ENCODE data around the gene TBX19. TPM values are rescaled to one million over a fixed set of nuclear protein-coding genes. Genes with fewer than 3 reads are reported as not detected.
A peak's percentile ranks its signal among the peaks of the same experiment; 100 is the strongest.

TBX19 gene
- total RNA-seq, 4 donors from 2014 or later = 0.45 to 2.8 (median 1.4) TPM

GRCh38 chr1:168319691-168320090, 39.0 kb downstream of the TBX19 start:
- Histone ChIP-seq H3K4me3 (no peak overlapping the region), H3K9me3 (no peaks in the 10 kb centered on the region), H3K27me3 (no peaks in the 10 kb centered on the region), H3K4me1 (peaks cover 0 to 9% (median 0%) of the 10 kb centered on the region in 3 donors), H3K36me3 (peaks cover 0 to 8% of the 10 kb centered on the region in 2 donors), H3K27ac (no peak overlapping the region)
- WGBS, 2 donors (ENCODE audit: low coverage in 1 of 2) = 74 to 77% methylated on average over 3 to 6 of the region's 8 CpGs
- TF ChIP-seq EP300 (IDR thresholded peaks at IDR 0.05) (no peak), POLR2A (IDR thresholded peaks at IDR 0.05) (no peak), CTCF (IDR thresholded peaks at IDR 0.05) (no peak), POLR2AphosphoS5 (IDR thresholded peaks at IDR 0.05) (no peak)
- no peak for ATAC-seq

- TF ChIP-seq POLR2AphosphoS5 (IDR thresholded peaks at IDR 0.05) (no peak), POLR2A (IDR thresholded peaks at IDR 0.05) (no peak), EP300 (IDR thresholded peaks at IDR 0.05) (no peak), CTCF (IDR thresholded peaks at IDR 0.05) (no peak)
- H3K4me1 ChIP-seq = peaks cover 0 to 9% (median 0%) of the 10 kb centered on the region in 3 donors
- no peaks in the 10 kb centered on the region for H3K27me3 ChIP-seq
- no peak overlapping the region for H3K27ac ChIP-seq
- peaks cover 0 to 4% of the 10 kb centered on the region in 2 donors for H3K36me3 ChIP-seq
- no peaks in the 10 kb centered on the region for H3K9me3 ChIP-seq
- no peak overlapping the region for H3K4me3 ChIP-seq
- ATAC-seq = no peak
- WGBS, 2 donors (ENCODE audit: low coverage in 1 of 2) = 38 to 41% methylated on average over 1 of the region's 1 CpG
Observed at GRCh38 chr1:168320149-168320548, 39.5 kb downstream of the TBX19 start.

- Histone ChIP-seq H3K36me3 (no peaks in the 10 kb centered on the region), H3K27ac (peak overlapping the region in 3 of 4 donors; percentile 44 to 51 (median 46)), H3K9me3 (no peaks in the 10 kb centered on the region), H3K4me1 (peaks cover 0 to 9% (median 0%) of the 10 kb centered on the region in 3 donors), H3K27me3 (no peaks in the 10 kb centered on the region), H3K4me3 (no peak overlapping the region)
- WGBS, 2 donors (ENCODE audit: low coverage in 1 of 2) = 25 to 61% methylated on average over 5 of the region's 5 CpGs
- TF ChIP-seq POLR2A (IDR thresholded peaks at IDR 0.05) (no peak), POLR2AphosphoS5 (IDR thresholded peaks at IDR 0.05) (no peak), CTCF (IDR thresholded peaks at IDR 0.05) (no peak), EP300 (IDR thresholded peaks at IDR 0.05) (no peak)
- ATAC-seq = peak; percentile 92
Observed at GRCh38 chr1:168320800-168321450, 40.2 kb downstream of the TBX19 start.

GRCh38 chr1:168321945-168322344, 41.3 kb downstream of the TBX19 start:
- ATAC-seq = no peak
- no peaks in the 10 kb centered on the region for H3K36me3 ChIP-seq
- H3K9me3 ChIP-seq = no peaks in the 10 kb centered on the region
- no peak overlapping the region for H3K27ac ChIP-seq
- TF ChIP-seq CTCF (IDR thresholded peaks at IDR 0.05) (peak in 3 of 4 experiments; percentile 8 to 29 (median 22)), POLR2A (IDR thresholded peaks at IDR 0.05) (no peak), POLR2AphosphoS5 (IDR thresholded peaks at IDR 0.05) (no peak), EP300 (IDR thresholded peaks at IDR 0.05) (no peak)
- H3K4me3 ChIP-seq = no peak overlapping the region
- H3K27me3 ChIP-seq = no peaks in the 10 kb centered on the region
- WGBS, 2 donors (ENCODE audit: low coverage in 1 of 2) = 57 to 100% methylated on average over 1 of the region's 1 CpG
- peaks cover 0 to 9% (median 0%) of the 10 kb centered on the region in 3 donors for H3K4me1 ChIP-seq

All from gastroesophageal sphincter (tissue), 4 donors.